K562 (cell line): ENCODE results near the gene RPL22. TPM values are rescaled to one million over a fixed set of nuclear protein-coding genes. Genes with fewer than 3 reads are reported as not detected.

ENCODE experiments used
- ATAC-seq: fragments of 200-7000 bp; cut with Tn5 transposase; 3 replicates; pipeline ENCODE4 v1.9.1; 2020; ENCODE audit warnings: moderate library complexity
- BruUV-seq: library from RNA; stranded (reverse); fragments of 400-500 nt; replicated peaks from 2 replicates; lab custom pipeline; 2021; lab: Mats Ljungman, UMichigan
- CTCF ChIA-PET: fragments of 300-600 bp; formaldehyde crosslinking; extraction: SDS; loops from one replicate; lab custom pipeline; 2021; ENCODE audit warnings: low intra/inter-chr PET ratio; lab: Yijun Ruan, JAX
- POLR2A ChIA-PET: fragments of 300-600, 350-650 bp; sonication (Branson Sonifier 250); formaldehyde crosslinking; extraction: SDS; loops from one replicate; lab custom pipeline; 2021; ENCODE audit warnings: antibody characterized with exemption, inconsistent platforms; lab: Yijun Ruan, JAX
- DNase-seq, 4 experiments: peaks; one replicate each; pipeline versions ENCODE4 v3.0.0 to v3.0.0-alpha.2; 2011 to 2018; ENCODE audit warnings: low spot score in 3 of 4, mixed read lengths in 3 of 4; ENCODE audit errors: extremely low read depth in 1 of 4
- FAIRE-seq: peaks from 2 replicates; lab custom pipeline; 2011; peaks lifted over from hg19 to GRCh38; lab: Jason Lieb, UNC
- H2AFZ ChIP-seq: 2 replicates; pipeline ENCODE4 v1.6.0; 2011; ENCODE audit warnings: low read depth, low read length, control low read depth, inconsistent platforms
- H3K27ac ChIP-seq: fragments of 200-600 bp; 3 replicates; pipeline ENCODE4 v1.8.0; 2011; ENCODE audit warnings: low read depth, mild to moderate bottlenecking, control low read depth, inconsistent platforms, low read length, moderate library complexity, mixed read lengths; ENCODE audit errors: extremely low read depth
- H3K27me3 ChIP-seq, 2 experiments: fragments of 300-600 bp in 1 of 2; 2 replicates in 1 of 2; 3 replicates in 1 of 2; pipeline versions ENCODE4 v1.6.0 to v1.8.0; 2011; ENCODE audit warnings: inconsistent platforms in 2 of 2, low read length in 2 of 2, mild to moderate bottlenecking in 1 of 2, mixed read lengths in 1 of 2, moderate library complexity in 1 of 2; ENCODE audit not compliant: control insufficient read depth in 2 of 2, insufficient read depth in 2 of 2
- H3K36me3 ChIP-seq: fragments of 300-600 bp; 3 replicates; pipeline ENCODE4 v1.8.0; 2011; ENCODE audit warnings: mild to moderate bottlenecking, low read length, inconsistent platforms; ENCODE audit not compliant: control insufficient read depth, insufficient read depth
- H3K4me1 ChIP-seq, 2 experiments: fragments of 200-600 bp in 1 of 2; replicated peaks in 1 of 2; 2 replicates in 1 of 2; 3 replicates in 1 of 2; pipeline versions ENCODE4 v1.5.1 to v1.8.0; 2011; ENCODE audit warnings: inconsistent platforms in 2 of 2, low read length in 2 of 2, mild to moderate bottlenecking in 1 of 2, mixed read lengths in 1 of 2, moderate library complexity in 1 of 2; ENCODE audit not compliant: control insufficient read depth in 2 of 2, insufficient read depth in 2 of 2
- H3K4me2 ChIP-seq: 2 replicates; pipeline ENCODE4 v1.6.1; 2011; ENCODE audit warnings: low read length, control low read depth, inconsistent platforms, mixed read lengths; ENCODE audit not compliant: insufficient read depth
- H3K4me3 ChIP-seq: fragments of 200-600 bp; sonication (generic), shearing (Covaris generic); 2 replicates; pipeline ENCODE4 v1.5.1; 2016; ENCODE audit warnings: control low read depth, inconsistent platforms
- H3K79me2 ChIP-seq: fragments of 200-600 bp; 3 replicates; pipeline ENCODE4 v1.8.0; 2011; ENCODE audit warnings: low read length, inconsistent platforms; ENCODE audit not compliant: control insufficient read depth, insufficient read depth
- H3K9ac ChIP-seq, 2 experiments: 2 replicates each; pipeline versions ENCODE4 v1.6.0 to v1.6.1; 2011; ENCODE audit warnings: low read depth in 2 of 2, low read length in 2 of 2, control low read depth in 1 of 2, inconsistent platforms in 1 of 2, mild to moderate bottlenecking in 1 of 2, mixed read lengths in 1 of 2; ENCODE audit not compliant: insufficient read depth in 1 of 2
- H3K9me1 ChIP-seq: one replicate; pipeline ENCODE4 v1.6.0; 2011; ENCODE audit warnings: inconsistent platforms, mild to moderate bottlenecking, low read length, moderate library complexity; ENCODE audit not compliant: control insufficient read depth, insufficient read depth
- H3K9me3 ChIP-seq: replicated peaks from 2 replicates; pipeline ENCODE4 v1.5.1; 2011; ENCODE audit warnings: low read depth, low read length, inconsistent platforms; ENCODE audit not compliant: control insufficient read depth, insufficient read depth
- H4K20me1 ChIP-seq: replicated peaks from 2 replicates; pipeline ENCODE4 v1.6.1; 2011; ENCODE audit warnings: low read length, inconsistent platforms, mixed read lengths; ENCODE audit not compliant: control insufficient read depth, insufficient read depth
- EGR1 ChIP-seq: fragments of 450-650 bp; conservative IDR thresholded peaks from 2 replicates; pipeline ENCODE4 v1.6.1; 2017; ENCODE audit warnings: mild to moderate bottlenecking
- FOS ChIP-seq: IDR thresholded peaks from 3 replicates; pipeline ENCODE4 v1.6.1; 2011; ENCODE audit not compliant: insufficient read length; ENCODE audit errors: extremely low read depth
- HLTF ChIP-seq: fragments of 450-650 bp; IDR thresholded peaks from 2 replicates; pipeline ENCODE4 v1.6.1; 2016
- MBD2 ChIP-seq: sonication (generic); IDR thresholded peaks from 2 replicates; pipeline ENCODE4 v1.6.1; 2016; ENCODE audit warnings: low read depth, borderline replicate concordance
- NRF1 ChIP-seq, 2 experiments: fragments of 450-650 bp; IDR thresholded peaks in 1 of 2; conservative IDR thresholded peaks in 1 of 2; 2 replicates each; pipeline ENCODE4 v1.6.1; 2014; ENCODE audit warnings: mild to moderate bottlenecking in 2 of 2
- RUNX1 ChIP-seq: sonication (generic); IDR thresholded peaks from 2 replicates; pipeline ENCODE4 v1.6.1; 2016; ENCODE audit warnings: antibody characterized with exemption, low read depth
- ZNF175 ChIP-seq: fragments of 200-800 bp; sonication (Bioruptor generic); IDR thresholded peaks from 2 replicates; pipeline ENCODE4 v1.6.1; 2016; ENCODE audit warnings: low read depth, mild to moderate bottlenecking, missing genetic modification characterization, missing compliant biosample characterization
- WGBS: fragments of 100-300 bp; shearing (Covaris generic); methylation state at CpG from one replicate; pipeline ENCODE4 v1.1.6; 2016; ENCODE audit warnings: low coverage, mixed read lengths; ENCODE audit not compliant: insufficient coverage; ENCODE audit errors: missing lambda C conversion rate; 5-methylcytosine and 5-hydroxymethylcytosine counted together
- in situ Hi-C: fragments of 300-500 bp; cut with MboI; formaldehyde crosslinking; loops from 4 replicates; pipeline ENCODE4 v1.15.0; 2018; ENCODE audit warnings: inconsistent platforms, mixed read lengths
- intact Hi-C: fragments of 100-400 bp; cut with micrococcal nuclease; formaldehyde crosslinking; loops from 2 replicates; pipeline ENCODE4 v1.14.2; 2022
- polyA plus RNA-seq, 8 experiments: library from polyadenylated mRNA; depleted of rRNA in 4 of 8; stranded (reverse) in 5 of 8; unstranded in 3 of 8; fragments of >200 nt; fragmentation: Nextera tagmentation in 2 of 8; fragmentation: Illumina TruSeq in 1 of 8; extraction: Ambion mirVana in 2 of 8; extraction: Trizol in 1 of 8; gene quantifications; 2 replicates each; pipeline versions ENCODE4 v1.2.1 to v1.2.3, GENCODE V29; 2011 to 2014; ENCODE audit warnings: inconsistent platforms in 1 of 8, missing spikeins in 1 of 8
- total RNA-seq, 7 experiments: library from RNA; depleted of rRNA in 6 of 7; stranded (reverse); fragments of >200 nt in 6 of 7; fragmentation: Illumina TruSeq in 2 of 7; extraction: Trizol in 2 of 7; gene quantifications; 2 replicates each; pipeline versions ENCODE4 v1.2.1 to v1.2.3, GENCODE V29; 2011 to 2021; ENCODE audit warnings: low replicate concordance in 1 of 7
- TF ChIP-seq, protein P1 (sequence below): fragments of 450-650 bp; IDR thresholded peaks from 2 replicates; pipeline ENCODE4 v1.6.1; 2016; ENCODE audit warnings: antibody characterized with exemption
- TF ChIP-seq, protein P2 (sequence below): fragments of 450-650 bp; formaldehyde crosslinking; IDR thresholded peaks from 2 replicates; pipeline ENCODE4 v1.4.0; 2022; ENCODE audit warnings: mild to moderate bottlenecking, moderate library complexity
- TF ChIP-seq, protein P3 (sequence below), 3 experiments: fragments of 200-800 bp in 1 of 3; fragments of 250-450 bp in 1 of 3; fragments of 450-650 bp in 1 of 3; sonication (Bioruptor Pico) in 1 of 3; sonication (Bioruptor generic) in 1 of 3; formaldehyde crosslinking in 1 of 3; IDR thresholded peaks; 2 replicates each; pipeline versions ENCODE4 v1.6.1 to v1.8.0; 2016 to 2022; ENCODE audit warnings: mild to moderate bottlenecking in 2 of 3, missing genetic modification characterization in 2 of 3, missing compliant biosample characterization in 1 of 3, moderate library complexity in 1 of 3

Gene RPL22
- total and polyA plus RNA-seq, 9 of the 15 experiments (the other 6 are each of a cell fraction or from before 2014, with no cell fraction given): 467 to 1,165 (median 607) TPM

DNA sequence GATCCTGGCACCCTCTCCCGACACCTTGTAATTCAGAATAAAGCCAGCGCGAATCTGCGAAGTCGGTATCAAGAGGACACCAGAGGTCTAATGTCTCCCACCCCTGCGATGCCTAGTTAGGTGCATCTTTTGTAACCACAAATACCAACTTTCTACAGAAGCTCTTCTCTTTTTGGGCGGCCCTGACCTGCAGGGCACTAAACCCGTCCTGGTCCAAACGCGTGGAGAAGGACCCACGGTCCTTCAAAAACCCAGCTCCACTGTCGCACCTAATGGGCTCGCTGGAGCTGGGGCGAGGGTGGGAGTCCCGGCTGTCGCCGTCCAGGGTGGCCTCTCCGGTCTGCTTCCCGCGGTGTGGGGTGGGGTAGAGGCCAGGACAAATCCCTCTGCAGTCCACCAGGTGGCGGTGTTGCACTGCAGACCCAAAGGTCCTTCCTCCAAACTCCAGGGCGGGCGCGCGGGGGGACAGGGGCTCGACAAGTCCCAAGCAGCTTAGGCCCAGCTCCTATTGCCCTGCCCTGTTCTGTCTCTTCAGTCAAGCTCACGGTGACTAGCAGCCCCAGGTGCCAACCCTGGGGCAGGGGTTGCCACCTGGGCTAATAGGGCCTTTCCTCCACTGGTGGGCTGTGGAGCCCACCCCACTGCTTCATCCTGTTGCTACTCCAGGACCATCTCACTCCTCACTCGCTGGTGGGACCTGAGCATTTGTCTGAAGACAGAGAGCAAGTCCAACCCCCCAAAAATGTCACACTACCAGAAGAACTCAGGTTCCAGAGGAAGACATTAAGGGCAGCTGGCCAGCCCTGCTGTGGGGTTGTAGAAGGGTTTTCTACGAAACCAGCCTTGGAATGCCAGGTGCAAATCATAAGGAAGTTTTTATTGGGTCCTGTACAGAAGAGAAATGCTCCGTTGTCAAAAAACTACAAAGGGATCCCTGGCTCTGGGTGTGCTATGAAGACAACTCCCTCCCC, 47.4 kb upstream of the RPL22 start (continued):
- TF ChIP-seq, protein P1, sequence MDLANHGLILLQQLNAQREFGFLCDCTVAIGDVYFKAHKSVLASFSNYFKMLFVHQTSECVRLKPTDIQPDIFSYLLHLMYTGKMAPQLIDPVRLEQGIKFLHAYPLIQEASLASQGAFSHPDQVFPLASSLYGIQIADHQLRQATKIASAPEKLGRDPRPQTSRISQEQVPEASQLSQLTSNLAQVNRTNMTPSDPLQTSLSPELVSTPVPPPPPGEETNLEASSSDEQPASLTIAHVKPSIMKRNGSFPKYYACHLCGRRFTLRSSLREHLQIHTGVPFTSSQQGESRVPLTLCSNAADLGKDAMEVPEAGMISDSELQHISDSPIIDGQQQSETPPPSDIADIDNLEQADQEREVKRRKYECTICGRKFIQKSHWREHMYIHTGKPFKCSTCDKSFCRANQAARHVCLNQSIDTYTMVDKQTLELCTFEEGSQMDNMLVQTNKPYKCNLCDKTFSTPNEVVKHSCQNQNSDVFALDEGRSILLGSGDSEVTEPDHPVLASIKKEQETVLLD: no peak
- TF ChIP-seq MBD2 (no peak), HLTF (no peak)
- TF ChIP-seq, protein P2, sequence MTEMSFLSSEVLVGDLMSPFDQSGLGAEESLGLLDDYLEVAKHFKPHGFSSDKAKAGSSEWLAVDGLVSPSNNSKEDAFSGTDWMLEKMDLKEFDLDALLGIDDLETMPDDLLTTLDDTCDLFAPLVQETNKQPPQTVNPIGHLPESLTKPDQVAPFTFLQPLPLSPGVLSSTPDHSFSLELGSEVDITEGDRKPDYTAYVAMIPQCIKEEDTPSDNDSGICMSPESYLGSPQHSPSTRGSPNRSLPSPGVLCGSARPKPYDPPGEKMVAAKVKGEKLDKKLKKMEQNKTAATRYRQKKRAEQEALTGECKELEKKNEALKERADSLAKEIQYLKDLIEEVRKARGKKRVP (CRISPR knock-in tag): no peak

DNA sequence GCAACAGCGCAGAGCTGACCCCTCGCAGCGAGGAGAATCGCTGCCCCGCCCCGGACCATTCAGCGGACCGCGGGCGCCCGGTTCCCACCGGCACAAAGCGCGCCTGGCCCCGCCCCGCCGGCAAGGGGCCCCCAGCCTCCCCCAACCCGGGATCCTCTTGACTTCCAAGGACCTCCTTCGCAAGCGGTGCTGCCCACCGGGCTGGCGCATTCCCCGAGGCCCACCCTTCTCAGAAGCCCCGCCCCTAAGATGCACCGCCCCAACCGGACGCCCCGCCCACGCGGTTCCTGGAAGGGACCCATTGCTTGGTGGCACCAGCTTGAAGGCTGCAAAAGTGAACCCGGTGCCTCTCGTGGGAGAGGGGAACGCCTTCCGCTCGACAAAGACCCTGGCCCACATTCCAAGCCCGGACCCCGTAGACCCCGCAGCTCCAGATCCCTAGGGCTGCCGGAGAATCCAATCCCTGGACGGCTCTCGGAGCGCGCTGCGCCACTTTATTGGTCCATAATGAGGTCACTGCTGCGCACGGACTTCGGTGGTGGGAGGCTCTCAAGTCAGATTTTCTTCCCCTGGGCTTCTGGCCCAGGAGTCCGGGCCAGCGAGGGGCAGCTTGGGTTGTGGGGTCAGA, 46.6 kb upstream of the RPL22 start:
- H3K9me1 ChIP-seq: peaks cover 3% of the 10 kb centered on the region
- no TSS peak for BruUV-seq
- H3K27ac ChIP-seq: no peak overlapping the region
- ChIA-PET POLR2A (interaction anchor here (0.6 to 1.1 kb wide), 5 partner anchors 13 to 1193 kb away, joined by 3 read pairs; no protein-coding TSS in a partner anchor), CTCF (interaction anchor here (0.5 to 6.6 kb wide), 15 partner anchors 22 to 251 kb away, joined by 3 to 131 read pairs (median 5); no protein-coding TSS in a partner anchor)
- in situ Hi-C loops (loop anchor here (5.0 kb wide), 1 partner anchor 101 kb away; no protein-coding TSS in a partner anchor), intact Hi-C loops (loop anchor here (1.0 to 2.0 kb wide), 5 partner anchors 35 to 193 kb away; no protein-coding TSS in a partner anchor)
- H3K9ac ChIP-seq: 0 out of 4 replicates have a peak overlapping the region, but pooled peaks of 1 of the 2 experiments have one; percentile 11
- WGBS: 14% methylated on average over 29 of the region's 49 CpGs
- peaks cover 43% of the 10 kb centered on the region for H4K20me1 ChIP-seq
- DNase-seq: peak; percentile 69 to 81 (median 76)
- H3K4me3 ChIP-seq: peak overlapping the region; percentile 34
- peak; percentile 72 for ATAC-seq
- peaks cover 35 to 69% of the 10 kb centered on the region in 2 experiments for H3K27me3 ChIP-seq
- H2AFZ ChIP-seq: no peak overlapping the region
- no peaks in the 10 kb centered on the region for H3K79me2 ChIP-seq
- H3K9me3 ChIP-seq: no peaks in the 10 kb centered on the region
- no peaks in the 10 kb centered on the region for H3K36me3 ChIP-seq
- peaks cover 5 to 68% of the 10 kb centered on the region in 2 experiments; a peak in 3 of 5 replicates for H3K4me1 ChIP-seq
- H3K4me2 ChIP-seq: no peak overlapping the region
- FAIRE-seq: no peak
- TF ChIP-seq FOS: no peak
- no peak for TF ChIP-seq ZNF175 (CRISPR knock-in tag)
- peak; percentile 74 for TF ChIP-seq EGR1
- TF ChIP-seq, protein P3, sequence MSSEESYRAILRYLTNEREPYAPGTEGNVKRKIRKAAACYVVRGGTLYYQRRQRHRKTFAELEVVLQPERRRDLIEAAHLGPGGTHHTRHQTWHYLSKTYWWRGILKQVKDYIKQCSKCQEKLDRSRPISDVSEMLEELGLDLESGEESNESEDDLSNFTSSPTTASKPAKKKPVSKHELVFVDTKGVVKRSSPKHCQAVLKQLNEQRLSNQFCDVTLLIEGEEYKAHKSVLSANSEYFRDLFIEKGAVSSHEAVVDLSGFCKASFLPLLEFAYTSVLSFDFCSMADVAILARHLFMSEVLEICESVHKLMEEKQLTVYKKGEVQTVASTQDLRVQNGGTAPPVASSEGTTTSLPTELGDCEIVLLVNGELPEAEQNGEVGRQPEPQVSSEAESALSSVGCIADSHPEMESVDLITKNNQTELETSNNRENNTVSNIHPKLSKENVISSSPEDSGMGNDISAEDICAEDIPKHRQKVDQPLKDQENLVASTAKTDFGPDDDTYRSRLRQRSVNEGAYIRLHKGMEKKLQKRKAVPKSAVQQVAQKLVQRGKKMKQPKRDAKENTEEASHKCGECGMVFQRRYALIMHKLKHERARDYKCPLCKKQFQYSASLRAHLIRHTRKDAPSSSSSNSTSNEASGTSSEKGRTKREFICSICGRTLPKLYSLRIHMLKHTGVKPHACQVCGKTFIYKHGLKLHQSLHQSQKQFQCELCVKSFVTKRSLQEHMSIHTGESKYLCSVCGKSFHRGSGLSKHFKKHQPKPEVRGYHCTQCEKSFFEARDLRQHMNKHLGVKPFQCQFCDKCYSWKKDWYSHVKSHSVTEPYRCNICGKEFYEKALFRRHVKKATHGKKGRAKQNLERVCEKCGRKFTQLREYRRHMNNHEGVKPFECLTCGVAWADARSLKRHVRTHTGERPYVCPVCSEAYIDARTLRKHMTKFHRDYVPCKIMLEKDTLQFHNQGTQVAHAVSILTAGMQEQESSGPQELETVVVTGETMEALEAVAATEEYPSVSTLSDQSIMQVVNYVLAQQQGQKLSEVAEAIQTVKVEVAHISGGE (CRISPR knock-in tag; IDR thresholded peaks at IDR 0.05): peak in 1 of 3 experiments; percentile 38; a peak in 1 of 6 replicates
- no peak for TF ChIP-seq RUNX1
- peak; percentile 38 to 41; a peak in 3 of 4 replicates for TF ChIP-seq NRF1 (conservative IDR thresholded peaks at IDR 0.05 in 1 of 2, IDR thresholded peaks at IDR 0.05 in 1 of 2)
